OCI-LY1 (cell line): ENCODE measurements around the gene DLGAP4.

Experiments
- H2AFZ ChIP-seq: fragments of 200-600 bp; sonication (generic), shearing (Covaris generic); 2 replicates; pipeline ENCODE4 v1.6.0; 2014; ENCODE audit warnings: antibody characterized with exemption, mild to moderate bottlenecking, low read length
- H3F3A ChIP-seq: fragments of 200-600 bp; sonication (generic), shearing (Covaris generic); 2 replicates; pipeline ENCODE4 v1.6.0; 2014; ENCODE audit warnings: mild to moderate bottlenecking, antibody characterized with exemption, low read length, moderate library complexity; ENCODE audit not compliant: insufficient read depth
- H3K27ac ChIP-seq: fragments of 200-600 bp; sonication (generic); 2 replicates; pipeline ENCODE4 v1.5.1; 2014; ENCODE audit warnings: low read length, mixed run types, mild to moderate bottlenecking, low read depth; ENCODE audit not compliant: poor library complexity, severe bottlenecking
- H3K27me3 ChIP-seq: fragments of 200-600 bp; sonication (generic); 2 replicates; pipeline ENCODE4 v1.6.0; 2014; ENCODE audit warnings: antibody characterized with exemption, mild to moderate bottlenecking, low read length, moderate library complexity; ENCODE audit not compliant: insufficient read depth
- H3K36me3 ChIP-seq: fragments of 200-600 bp; sonication (generic); 2 replicates; pipeline ENCODE4 v1.6.1; 2014; ENCODE audit warnings: mild to moderate bottlenecking, antibody characterized with exemption, low read length, moderate library complexity, mixed read lengths; ENCODE audit not compliant: insufficient read depth
- H3K4me1 ChIP-seq: fragments of 200-600 bp; sonication (generic); 2 replicates; pipeline ENCODE4 v1.5.1; 2014; ENCODE audit warnings: mild to moderate bottlenecking, low read length, moderate library complexity; ENCODE audit not compliant: insufficient read depth, severe bottlenecking
- H3K4me2 ChIP-seq: fragments of 200-600 bp; sonication (generic), shearing (Covaris generic); 2 replicates; pipeline ENCODE4 v1.6.1; 2014; ENCODE audit warnings: low read length
- H3K4me3 ChIP-seq: fragments of 200-600 bp; sonication (generic); 2 replicates; pipeline ENCODE4 v1.5.1; 2014; ENCODE audit warnings: low read length, low read depth, mild to moderate bottlenecking, mixed read lengths; ENCODE audit not compliant: poor library complexity, severe bottlenecking
- H3K79me2 ChIP-seq: fragments of 200-600 bp; shearing (Covaris generic); 2 replicates; pipeline ENCODE4 v1.6.1; 2016; ENCODE audit warnings: mixed run types, low read length, mixed read lengths; ENCODE audit not compliant: insufficient read depth
- H3K9ac ChIP-seq: fragments of 200-600 bp; sonication (generic), shearing (Covaris generic); 2 replicates; pipeline ENCODE4 v1.6.1; 2014; ENCODE audit warnings: mild to moderate bottlenecking, low read length, mixed read lengths
- H3K9me2 ChIP-seq: fragments of 200-600 bp; sonication (generic), shearing (Covaris generic); 2 replicates; pipeline ENCODE4 v1.6.1; 2014; ENCODE audit warnings: low read depth, mild to moderate bottlenecking, low read length, mixed read lengths
- H3K9me3 ChIP-seq: fragments of 200-600 bp; shearing (Covaris generic); 2 replicates; pipeline ENCODE4 v1.6.1; 2014; ENCODE audit warnings: low read length, mixed read lengths
- H4K20me1 ChIP-seq: fragments of 200-600 bp; sonication (generic), shearing (Covaris generic); 2 replicates; pipeline ENCODE4 v1.6.0; 2016; ENCODE audit warnings: mild to moderate bottlenecking, low read length; ENCODE audit not compliant: insufficient read depth
- CTCF ChIP-seq: fragments of 200-600 bp; sonication (generic), shearing (Covaris generic); IDR thresholded peaks from 2 replicates; pipeline ENCODE4 v1.5.1; 2017; ENCODE audit warnings: mild to moderate bottlenecking, antibody characterized with exemption, low read length, moderate library complexity, mixed read lengths
- EZH2 ChIP-seq: fragments of 200-600 bp; sonication (generic), shearing (Covaris generic); IDR thresholded peaks from 2 replicates; pipeline ENCODE4 v1.8.0; 2017; ENCODE audit warnings: borderline replicate concordance, mixed run types, mild to moderate bottlenecking, antibody characterized with exemption, low read length, moderate library complexity, mixed read lengths

Gene DLGAP4

GRCh38 chr20:36301359-36302119 is 4.6 kb upstream of the DLGAP4 start:
- Histone ChIP-seq H3K4me2 (no peak overlapping the region), H4K20me1 (no peaks in the 10 kb centered on the region), H3K4me1 (no peaks in the 10 kb centered on the region), H3K9me3 (no peaks in the 10 kb centered on the region), H3K9me2 (no peaks in the 10 kb centered on the region), H3F3A (no peaks in the 10 kb centered on the region), H3K9ac (no peak overlapping the region), H3K4me3 (no peak overlapping the region), H3K79me2 (no peaks in the 10 kb centered on the region), H3K36me3 (no peaks in the 10 kb centered on the region), H2AFZ (no peak overlapping the region), H3K27ac (no peak overlapping the region), H3K27me3 (no peaks in the 10 kb centered on the region)
- TF ChIP-seq CTCF = no peak
- TF ChIP-seq EZH2 = no peak

GRCh38 chr20:36303020-36303595 is 3.0 kb upstream of the DLGAP4 start:
- H3K27me3 ChIP-seq = no peaks in the 10 kb centered on the region
- no peak overlapping the region for H3K9ac ChIP-seq
- H3K4me3 ChIP-seq = no peak overlapping the region
- H3K4me2 ChIP-seq = no peak overlapping the region
- no peaks in the 10 kb centered on the region for H3F3A ChIP-seq
- H4K20me1 ChIP-seq = no peaks in the 10 kb centered on the region
- no peaks in the 10 kb centered on the region for H3K36me3 ChIP-seq
- no peaks in the 10 kb centered on the region for H3K79me2 ChIP-seq
- no peaks in the 10 kb centered on the region for H3K4me1 ChIP-seq
- H2AFZ ChIP-seq = no peak overlapping the region
- H3K9me3 ChIP-seq = no peaks in the 10 kb centered on the region
- no peak overlapping the region for H3K27ac ChIP-seq
- no peaks in the 10 kb centered on the region for H3K9me2 ChIP-seq
- TF ChIP-seq CTCF (no peak), EZH2 (no peak)

- no peak overlapping the region for H3K27ac ChIP-seq
- no peak overlapping the region for H3K9ac ChIP-seq
- H3K9me2 ChIP-seq = no peaks in the 10 kb centered on the region
- no peaks in the 10 kb centered on the region for H3K9me3 ChIP-seq
- H3K36me3 ChIP-seq = no peaks in the 10 kb centered on the region
- no peaks in the 10 kb centered on the region for H3K27me3 ChIP-seq
- H3K4me3 ChIP-seq = no peak overlapping the region
- H3K4me1 ChIP-seq = no peaks in the 10 kb centered on the region
- no peak overlapping the region for H2AFZ ChIP-seq
- TF ChIP-seq EZH2 (no peak), CTCF (no peak)
- no peaks in the 10 kb centered on the region for H4K20me1 ChIP-seq
- H3K4me2 ChIP-seq = no peak overlapping the region
- H3K79me2 ChIP-seq = no peaks in the 10 kb centered on the region
- H3F3A ChIP-seq = no peaks in the 10 kb centered on the region
Measured at GRCh38 chr20:36303831-36304230, 2.3 kb upstream of the DLGAP4 start.
